HG03045 (cell line): Measurements from ENCODE around the gene PACRG.

Experiments used
- ATAC-seq: cut with Tn5 transposase; IDR thresholded peaks from one replicate; pipeline ENCODE4 v1.9.1; 2021; ENCODE audit warnings: mild to moderate bottlenecking, moderate library complexity; ENCODE audit not compliant: unreplicated experiment

PACRG gene

DNA sequence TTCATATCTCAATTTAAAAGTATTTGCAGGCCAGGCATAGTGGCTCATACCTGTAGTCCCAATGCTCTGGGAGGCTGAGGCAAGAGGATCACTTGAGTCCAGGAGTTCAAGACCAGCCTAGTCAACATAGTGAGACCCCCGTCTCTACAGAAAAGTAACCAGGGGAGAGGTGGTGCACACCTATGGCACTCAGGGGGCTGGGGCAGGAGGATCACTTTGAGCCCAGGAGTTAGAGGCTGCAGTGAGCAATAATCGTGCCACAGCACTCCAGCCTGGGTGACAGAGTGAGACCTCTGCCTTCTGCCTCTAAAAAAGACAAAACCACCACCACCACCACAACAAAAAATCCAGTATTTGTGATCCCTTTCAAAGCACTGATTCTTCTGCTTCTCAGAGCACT is 501.3 kb downstream of the PACRG start:
- ATAC-seq = no peak

DNA sequence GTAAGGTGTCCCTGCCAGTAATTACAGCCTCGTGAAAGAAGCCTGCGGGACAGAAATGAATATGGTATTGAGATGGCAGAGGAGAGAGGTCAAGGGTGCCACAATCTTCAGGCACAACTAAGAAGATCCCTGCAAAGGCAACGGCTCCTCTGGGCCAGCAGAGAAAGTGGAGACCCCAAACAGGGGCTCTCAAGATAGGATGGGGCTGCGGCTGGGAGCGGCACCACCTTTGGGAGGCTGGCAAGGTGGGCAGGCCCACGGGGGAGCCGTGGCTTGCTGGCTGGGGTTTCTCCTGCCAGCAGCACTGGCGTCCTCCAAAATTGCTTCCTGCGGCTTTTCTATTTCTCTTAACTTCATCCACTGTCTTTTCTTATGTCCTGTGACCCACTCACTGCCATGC is 503.1 kb downstream of the PACRG start:
- no peak for ATAC-seq

DNA sequence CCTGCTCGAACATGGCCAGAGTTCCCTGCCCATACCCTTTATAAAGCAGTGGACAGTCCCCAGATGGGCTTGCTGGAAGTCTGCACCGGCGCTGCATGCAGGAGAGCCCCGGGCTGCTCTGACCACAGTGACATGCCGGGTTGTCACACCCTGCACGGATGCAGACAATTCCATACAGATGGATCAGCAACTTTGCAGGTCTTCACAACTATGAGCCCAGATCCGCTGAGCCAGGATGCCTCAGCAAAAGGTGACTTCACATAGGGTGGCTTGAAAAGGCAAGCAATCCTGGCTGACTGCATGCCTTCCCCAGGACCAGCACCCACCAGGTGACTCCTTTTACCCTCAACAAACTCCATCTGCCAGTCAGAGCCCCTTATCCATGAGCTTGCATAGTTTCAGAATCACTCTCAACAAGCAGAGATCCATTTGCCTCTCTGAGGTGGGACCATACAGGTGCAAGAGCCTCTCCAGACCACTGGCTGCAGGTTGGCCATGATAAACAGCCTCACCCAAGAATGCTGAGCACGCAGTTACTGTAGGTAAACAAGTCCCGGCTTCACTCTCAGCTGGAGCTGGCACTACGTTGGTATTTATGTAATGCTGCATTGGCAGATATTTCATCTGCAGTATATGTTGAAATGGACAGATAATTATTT is 503.7 kb downstream of the PACRG start:
- ATAC-seq = no peak

DNA sequence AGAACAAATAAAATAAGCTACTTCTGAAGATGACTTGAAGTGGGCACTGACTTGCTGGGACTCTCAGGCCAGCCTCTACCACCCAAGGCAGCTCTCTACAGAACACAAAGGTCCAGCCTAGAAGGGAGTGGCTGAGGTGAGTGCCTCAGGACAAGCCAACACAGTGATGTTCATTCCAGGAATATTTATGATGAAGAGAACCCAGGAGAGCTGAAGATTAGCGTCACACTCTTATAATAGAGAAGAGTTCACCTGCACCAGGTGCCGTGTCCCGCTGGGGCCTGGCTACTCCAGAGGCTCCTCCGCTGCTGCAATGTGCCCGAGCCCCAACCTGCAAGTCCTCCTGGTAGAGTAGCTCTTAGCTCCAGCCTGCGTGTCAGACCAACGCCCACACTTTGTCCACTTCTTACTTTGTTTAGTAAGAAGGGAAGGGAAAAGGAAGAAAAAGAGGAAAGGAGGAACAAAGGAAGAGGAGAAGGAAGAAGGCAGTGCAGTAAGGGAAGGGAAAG is 504.3 kb downstream of the PACRG start:
- no peak for ATAC-seq

DNA sequence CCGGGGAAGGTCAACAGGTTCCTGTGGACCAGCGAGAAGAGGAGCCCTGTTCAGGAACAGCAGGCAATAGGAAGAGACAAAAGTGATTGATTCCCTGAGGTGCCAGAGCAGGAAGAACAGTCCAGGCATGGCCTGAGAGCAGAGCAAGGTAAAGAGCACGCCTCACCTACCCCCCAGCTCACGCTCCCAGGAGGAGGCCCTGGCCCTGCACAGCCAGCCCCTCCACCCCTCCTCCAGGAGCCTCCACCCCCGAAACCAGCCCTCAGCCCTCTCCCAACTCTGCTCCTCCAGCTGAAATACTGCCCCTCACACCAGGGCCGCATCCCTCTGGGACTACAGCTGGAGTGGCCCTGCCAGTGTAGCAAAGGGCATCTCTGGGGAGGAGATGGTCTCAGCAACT is 504.9 kb downstream of the PACRG start:
- ATAC-seq = no peak

DNA sequence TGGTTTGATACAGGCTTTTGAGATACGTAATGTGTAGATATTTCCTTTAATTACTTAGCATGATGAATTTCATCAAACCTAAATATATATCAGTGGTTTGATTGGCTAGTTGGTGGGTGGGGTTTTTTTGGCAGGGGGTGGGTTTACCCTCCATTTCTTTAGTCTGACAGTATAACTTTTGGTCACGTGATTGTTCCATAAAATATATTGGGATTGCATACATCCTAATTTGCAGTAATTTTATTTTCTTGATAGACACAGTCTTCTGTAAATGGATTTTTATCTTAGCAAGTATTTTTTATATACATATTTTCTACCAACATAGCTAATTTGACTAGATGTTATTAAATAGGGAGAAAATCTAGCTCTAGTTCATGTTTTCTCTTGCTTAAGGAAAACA is 509.3 kb downstream of the PACRG start:
- no peak for ATAC-seq

DNA sequence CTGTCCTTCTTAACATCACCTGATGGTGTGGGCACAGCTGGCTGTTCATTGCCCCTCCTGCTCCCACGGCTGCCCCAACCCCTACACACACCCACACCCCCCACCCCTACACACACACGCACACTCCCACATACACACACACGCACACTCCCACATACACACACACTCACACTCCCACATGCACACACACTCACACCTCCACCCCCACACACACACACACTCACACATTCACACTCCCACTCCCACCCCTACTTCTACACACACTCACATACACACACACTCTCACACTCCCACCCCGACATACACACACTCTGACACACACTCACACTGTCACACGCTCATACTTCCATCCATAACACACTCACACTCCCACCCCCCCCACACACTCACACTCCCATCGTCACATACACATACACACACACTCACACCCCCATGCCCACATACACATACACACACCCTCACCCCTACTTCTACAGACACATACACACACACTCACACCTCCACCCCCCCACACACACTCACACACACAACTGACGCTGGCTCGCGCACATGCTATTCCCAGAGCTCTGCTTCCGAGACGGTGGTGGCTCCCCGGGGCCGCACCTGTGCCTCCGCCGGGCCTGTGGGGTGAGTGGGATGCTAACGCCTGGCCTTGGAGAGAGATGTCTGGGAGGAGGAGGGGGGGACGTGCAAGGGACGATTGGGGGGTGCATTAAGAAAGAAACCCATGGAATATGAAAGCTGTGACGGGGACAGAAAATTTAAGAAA is 512.0 kb downstream of the PACRG start:
- ATAC-seq = no peak

DNA sequence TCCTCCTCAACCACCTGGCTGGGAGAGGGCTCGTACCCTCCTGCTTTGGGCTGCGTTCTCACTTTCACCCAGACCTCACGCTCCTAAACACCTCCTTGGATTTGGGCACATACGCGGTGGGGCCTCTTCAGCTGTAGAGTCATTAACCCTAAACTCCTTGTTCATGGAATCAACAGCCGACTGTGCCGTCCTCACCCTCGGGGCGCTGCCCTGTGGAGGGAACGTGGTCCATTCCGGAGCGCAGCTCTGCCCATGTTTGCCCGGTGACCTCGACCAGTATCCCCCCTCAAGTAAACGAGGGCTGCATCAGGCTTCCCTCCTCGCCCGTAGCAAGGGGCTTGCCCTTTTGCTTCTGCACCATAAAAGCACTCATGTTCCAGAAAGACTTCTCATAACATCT is 512.8 kb downstream of the PACRG start:
- no peak for ATAC-seq

DNA sequence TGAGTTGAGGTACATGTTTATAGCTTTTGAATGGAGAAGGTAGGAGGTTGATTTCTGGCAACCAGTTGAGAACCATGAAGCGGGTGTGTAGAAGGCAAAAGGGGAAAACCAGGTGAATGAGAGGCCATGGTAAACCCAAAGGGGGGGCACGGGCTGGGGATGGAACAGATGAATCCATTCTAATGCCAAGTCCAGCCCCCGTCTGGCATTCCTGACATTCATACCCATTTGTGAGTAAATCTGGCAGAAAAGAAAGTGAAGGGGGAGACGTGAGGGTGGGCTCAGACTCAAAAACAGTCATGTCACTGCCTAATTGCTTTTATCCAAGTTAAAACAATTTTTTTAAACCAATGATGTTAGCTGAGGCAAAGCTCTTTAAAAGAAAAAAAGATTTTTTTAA is 513.9 kb downstream of the PACRG start:
- no peak for ATAC-seq

DNA sequence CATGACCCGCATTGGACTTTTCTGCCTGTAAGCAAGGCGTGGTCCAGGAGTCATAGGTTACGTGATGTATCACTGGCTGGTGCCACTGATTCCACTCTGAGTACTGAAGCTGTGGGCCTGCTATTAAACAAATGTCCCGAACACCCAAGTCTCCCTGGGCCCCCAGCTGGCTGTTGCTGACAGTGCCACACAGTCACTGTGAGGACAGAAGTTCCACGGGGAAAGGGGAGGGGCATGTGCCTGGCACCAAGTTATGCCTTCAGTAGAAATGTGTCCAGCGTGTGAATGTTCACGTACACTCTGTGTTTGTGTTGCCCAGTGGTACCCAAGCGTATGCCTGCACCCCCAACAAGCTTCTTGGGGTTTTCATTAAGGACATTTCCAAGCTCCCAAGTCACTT is 515.3 kb downstream of the PACRG start:
- no peak for ATAC-seq

DNA sequence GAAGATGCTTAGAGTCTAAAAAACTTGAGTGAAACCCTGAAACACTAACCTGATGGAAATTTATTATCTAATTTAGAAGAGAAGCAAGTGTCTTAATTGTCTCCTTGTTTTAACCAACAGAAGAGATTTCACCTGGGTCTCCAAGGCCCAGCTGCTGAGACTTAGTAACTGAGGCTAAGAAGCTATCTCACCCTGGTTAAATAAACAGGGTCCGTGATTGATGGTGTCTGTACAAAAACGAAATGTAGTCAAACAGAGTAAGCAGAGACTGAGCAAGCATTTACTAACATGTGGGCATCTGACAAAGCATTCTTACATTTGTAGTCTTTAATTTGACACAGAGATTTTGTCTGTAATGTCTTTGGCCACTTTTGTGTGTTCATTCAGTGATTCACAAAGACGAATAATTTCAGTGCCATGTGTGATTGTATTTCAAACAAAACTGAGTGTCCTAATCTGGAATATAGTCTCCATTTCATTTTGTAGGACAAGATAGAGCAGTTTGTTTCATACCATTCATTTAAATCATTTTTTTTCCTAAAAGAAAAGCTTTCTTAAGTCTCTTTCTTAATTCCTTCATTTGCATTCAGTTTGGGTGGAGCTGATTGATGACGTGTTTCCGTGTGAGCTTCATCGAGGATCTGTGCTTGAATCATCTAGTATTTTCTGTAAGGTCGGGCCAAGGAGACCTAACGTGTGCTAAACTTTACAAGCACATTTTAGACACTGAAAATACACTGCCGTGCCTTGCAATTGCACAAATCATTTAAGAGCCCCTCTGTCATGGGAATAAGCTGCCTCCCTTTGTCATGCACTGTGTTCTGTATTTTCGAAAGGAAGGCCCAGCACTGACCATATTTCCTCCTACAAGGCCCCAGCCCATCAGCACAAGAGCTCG is 516.2 kb downstream of the PACRG start:
- no peak for ATAC-seq

DNA sequence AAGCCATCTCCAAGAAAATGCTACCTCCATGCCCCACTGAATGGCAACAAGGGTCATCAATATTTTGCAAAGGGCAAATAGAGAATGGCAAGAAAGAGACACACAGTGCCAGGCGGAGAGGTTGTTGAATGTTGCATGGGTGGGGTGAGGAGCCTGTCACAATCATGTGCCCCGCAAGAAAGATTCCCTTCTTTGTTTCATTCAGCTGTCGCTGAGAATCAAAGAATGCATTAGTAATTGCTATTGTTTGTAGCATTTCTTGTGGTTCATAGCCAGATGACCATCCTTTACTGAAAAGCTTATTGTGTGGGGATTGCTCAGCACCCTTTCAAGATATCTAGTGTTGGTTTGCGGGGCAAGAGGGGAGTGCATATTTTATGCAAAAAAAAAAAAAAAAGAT is 520.3 kb downstream of the PACRG start:
- no peak for ATAC-seq

DNA sequence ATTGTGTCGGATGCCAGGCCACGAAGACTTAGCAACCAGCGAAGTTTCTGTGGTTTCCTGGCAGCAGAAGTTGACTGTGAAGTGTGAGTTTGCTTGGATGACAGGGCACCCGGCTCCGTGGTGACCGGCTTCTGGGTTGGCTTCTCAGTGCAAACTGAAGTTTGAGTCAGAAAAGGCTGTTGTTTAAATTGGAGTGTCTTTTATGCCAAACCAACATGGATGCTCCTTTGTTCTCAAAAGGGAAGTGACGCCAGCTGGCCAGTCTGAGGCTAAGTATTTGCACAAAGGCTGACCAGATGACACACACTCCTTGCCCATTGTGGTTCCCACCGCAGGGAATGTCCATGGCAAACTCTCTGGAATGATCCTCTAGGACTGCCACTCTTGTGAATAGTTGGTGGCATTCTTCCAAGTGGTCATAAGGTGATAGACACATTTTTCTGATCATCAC is 521.9 kb downstream of the PACRG start:
- no peak for ATAC-seq

DNA sequence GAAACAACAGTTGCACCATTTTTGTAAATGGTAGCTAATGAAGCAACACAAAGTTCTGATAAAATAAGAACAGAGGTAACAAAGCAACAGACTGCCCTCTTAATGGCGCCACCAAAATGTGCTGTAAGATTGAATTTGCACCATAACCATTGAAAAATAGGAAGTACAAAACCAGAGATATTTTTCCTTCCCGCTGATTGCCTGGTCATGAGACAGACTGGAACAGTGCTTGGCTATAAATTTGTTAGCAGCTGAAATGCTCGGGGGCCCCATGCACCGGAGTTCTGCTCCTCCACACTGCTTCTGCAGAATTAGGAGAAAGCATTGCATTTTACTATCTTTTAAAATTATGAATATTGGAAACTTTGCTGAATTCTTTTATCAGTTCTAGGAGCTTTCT is 522.3 kb downstream of the PACRG start:
- no peak for ATAC-seq

DNA sequence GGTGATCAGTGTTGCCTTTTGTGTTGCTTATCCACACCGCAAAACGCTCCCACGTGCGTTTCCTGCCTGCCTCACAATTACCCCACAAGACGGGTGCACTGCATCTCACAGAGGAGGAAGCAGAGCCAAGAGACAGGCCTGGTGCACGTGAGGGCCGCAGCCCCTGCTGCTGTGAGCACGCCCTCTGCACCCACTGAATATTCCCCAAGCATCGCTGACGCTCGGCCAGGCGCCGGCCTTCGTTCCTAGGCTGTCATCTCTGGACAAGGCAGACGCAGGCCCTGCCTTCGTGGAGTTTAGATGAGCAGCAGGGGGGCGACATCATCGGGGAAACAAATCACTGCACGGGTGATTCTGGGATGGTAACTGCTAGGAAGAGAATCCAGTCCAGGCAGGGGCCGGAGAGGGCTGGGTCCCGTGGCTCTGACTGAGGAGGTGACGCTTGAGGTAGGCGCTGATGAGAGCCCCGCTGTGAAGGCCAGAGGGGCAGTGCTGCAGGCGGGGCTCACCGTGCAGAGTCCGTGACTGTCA is 524.4 kb downstream of the PACRG start:
- no peak for ATAC-seq

DNA sequence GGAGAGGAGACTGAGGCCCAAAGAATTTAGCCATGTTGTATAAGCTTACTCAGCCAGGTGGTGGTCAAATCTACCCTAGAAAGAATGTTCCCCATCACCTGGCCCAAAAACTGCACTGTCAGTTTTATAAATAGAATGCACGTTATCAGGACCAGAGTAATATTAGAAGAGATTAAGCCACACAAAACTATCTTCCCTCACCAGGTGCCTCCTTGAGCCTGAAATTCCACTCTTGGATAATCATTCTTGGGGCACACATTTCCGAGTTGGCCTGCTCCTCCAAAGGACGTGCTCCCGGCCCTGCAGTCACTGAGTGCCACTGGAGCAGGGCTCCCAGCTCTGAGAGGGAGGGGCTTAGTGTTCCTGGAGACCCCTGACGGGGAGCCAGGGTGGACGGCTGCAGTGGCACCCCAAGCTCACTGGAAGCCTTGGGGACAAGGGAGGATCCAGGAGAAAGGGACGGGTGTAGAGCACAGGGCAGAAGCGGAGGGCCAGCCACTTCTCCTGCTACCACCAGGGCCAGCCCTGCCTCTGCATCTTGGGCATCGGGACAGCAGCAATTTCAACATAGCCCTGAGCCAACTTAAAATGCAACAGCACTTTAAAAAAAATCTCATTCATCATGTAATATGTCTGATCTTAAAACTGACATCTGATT is 525.9 kb downstream of the PACRG start:
- ATAC-seq = no peak

DNA sequence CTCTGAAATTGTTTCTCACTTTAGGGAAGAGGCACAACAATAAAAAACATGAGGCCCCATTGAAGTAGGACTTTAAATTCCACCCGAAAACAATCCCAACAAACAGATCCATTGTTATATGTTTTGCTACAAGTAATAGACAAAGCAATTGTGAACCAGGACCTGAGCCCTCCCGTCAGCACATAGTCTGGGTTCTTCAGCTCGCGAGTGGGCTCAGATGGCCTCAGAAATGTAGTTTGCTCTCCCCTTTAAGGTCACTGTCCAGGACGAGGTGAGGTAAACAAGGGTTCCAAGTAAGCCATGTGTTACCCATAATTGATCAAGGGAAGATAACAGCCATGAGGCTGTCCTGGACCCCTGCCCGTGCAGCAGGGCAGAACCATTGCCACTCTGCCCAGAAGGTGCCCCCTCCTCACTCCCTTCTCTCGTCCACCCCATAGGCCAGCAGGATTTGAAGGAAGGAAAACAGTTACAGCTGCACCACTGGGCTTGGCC is 526.6 kb downstream of the PACRG start:
- no peak for ATAC-seq

DNA sequence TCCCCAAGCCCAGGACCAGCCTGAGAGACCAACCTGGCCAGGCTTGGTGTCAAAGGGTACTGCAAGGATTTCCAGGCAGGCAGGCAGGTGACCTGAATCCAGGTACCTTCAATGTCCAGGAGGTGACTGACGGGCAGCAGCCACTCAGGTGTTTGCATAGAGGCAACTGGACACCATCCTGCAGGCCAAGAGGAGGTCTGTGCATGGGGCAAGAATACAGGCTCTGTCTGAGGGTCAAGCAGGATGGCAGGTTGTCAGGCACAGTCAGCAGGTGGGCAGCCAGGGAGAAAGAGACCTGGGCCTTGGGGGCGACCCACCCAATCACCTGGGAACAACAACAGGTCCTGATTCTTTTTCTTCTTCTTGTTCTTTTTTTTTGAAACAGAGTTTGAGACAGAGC is 527.5 kb downstream of the PACRG start:
- ATAC-seq = no peak

DNA sequence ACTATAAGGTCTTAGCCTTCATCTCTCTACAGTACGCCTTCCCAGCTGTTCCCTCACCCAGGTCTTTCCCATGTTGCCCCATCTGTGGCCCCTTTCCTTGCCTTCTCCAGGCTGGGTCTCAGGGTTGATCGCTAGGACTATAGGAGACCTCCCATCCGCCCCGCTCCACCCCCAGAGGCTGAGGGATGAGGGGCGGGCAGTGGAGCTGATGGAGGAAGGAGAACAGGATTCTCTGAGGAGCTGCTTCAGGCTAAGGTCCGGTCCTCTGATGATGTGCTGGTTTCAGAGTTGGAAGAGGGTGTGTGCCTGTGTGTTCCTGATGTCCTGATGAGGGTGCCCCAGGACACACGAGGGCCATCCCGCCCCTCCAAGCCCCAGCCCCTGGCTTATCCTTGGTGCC is 531.9 kb downstream of the PACRG start:
- ATAC-seq = no peak

DNA sequence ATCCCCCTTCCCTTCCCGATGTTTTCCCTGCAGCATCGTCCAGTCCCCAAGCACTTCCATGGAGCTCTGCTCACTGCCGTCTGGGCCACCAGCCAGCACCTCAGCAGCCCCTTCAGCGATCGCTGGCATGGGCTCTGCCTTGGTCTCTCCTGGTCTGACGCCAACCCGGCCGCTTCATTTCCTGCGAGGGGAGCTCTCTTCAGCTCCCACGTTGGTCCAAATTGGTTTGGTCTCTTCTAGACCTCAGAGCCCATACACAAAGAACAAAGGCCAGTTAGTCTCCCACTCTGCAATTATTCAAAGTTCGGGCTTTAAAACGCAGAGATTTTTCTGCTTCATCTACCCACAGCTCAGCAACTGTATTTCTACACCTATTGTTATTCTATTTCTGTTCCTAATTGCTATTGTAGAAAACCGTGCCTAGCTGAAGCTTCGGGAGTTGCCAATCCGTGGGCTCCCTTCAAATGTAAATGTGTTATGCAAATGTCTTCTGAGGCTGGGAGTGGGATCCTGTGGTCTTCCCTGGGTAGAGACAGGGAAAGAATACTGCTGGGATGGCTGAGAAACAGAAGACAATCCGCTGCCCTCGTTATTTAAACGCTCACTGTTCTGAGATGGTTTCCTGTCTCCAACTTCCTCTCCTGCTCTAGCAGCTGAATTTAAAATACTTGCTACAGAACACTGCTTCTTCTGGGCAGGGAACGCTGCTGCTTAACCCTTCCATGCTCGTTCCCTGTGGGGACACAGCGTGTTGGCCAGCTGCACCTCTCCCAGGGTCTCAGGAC is 532.5 kb downstream of the PACRG start:
- ATAC-seq = no peak
